AG04450 (cell line): ENCODE data around the gene PLA2G4E. TPM values are rescaled to one million over a fixed set of nuclear protein-coding genes. Genes with fewer than 3 reads are reported as not detected.

Experiments
- CTCF ChIA-PET: fragments of 300-600, 350-600 bp; formaldehyde crosslinking; extraction: SDS; loops from one replicate; lab custom pipeline; 2022; ENCODE audit warnings: antibody characterized with exemption, inconsistent platforms; lab: Charles Lee
- POLR2A ChIA-PET: fragments of 350-600 bp; formaldehyde crosslinking; extraction: SDS; loops from one replicate; lab custom pipeline; 2021; ENCODE audit warnings: antibody characterized with exemption, inconsistent platforms; lab: Yijun Ruan, JAX
- DNase-seq: peaks from one replicate; pipeline ENCODE4 v3.0.0-alpha.2; 2011; ENCODE audit warnings: low read depth, low spot score
- H3K27ac ChIP-seq: one replicate; pipeline ENCODE4 v1.5.1; 2012; ENCODE audit warnings: low read depth, low read length, control low read depth
- H3K27me3 ChIP-seq: one replicate; pipeline ENCODE4 v1.6.0; 2012; ENCODE audit warnings: low read length; ENCODE audit not compliant: control insufficient read depth, insufficient read depth
- H3K4me3 ChIP-seq: 2 replicates; pipeline ENCODE4 v1.5.1; 2011; ENCODE audit warnings: mild to moderate bottlenecking, low read depth, low read length, control low read depth
- H3K9me3 ChIP-seq: 2 replicates; pipeline ENCODE4 v1.5.1; 2012; ENCODE audit warnings: low read length; ENCODE audit not compliant: control insufficient read depth, insufficient read depth
- polyA plus RNA-seq: library from polyadenylated mRNA; depleted of rRNA; stranded (reverse); fragments of >200 nt; gene quantifications from 2 replicates; pipeline ENCODE4 v1.2.3, GENCODE V29; 2011
- TF ChIP-seq, protein P1 (sequence below): IDR thresholded peaks from 2 replicates; pipeline ENCODE4 v1.5.1; 2011; ENCODE audit warnings: low read depth, low read length, control low read depth, inconsistent platforms

Gene PLA2G4E
- polyA plus RNA-seq, 1 experiment, result not detected

DNA sequence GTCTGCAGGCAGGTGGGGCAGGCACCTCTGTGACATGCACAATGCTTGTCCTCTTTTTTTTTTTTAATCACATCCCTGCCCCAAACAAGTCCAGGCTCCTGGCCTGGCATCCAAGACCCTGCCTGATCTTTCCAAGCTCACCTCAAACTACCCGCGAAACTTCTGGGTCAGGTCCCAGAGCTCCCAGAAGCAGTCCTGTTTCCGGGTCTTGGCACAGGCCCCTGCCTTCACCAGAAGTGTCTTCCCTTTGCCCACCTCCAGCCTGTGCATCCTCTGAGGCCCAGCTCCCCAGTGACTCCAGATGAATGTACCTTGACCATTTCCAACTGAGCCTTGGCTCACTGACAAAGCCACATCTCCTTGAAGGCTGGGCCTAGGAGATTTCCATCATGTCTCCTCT, 23.0 kb downstream of the PLA2G4E start:
- CTCF ChIA-PET, result interaction anchor here (0.9 to 1.2 kb wide), 2 partner anchors 8 to 9 kb away, joined by 3 read pairs; no protein-coding TSS in a partner anchor
- no peaks in the 10 kb centered on the region for H3K9me3 ChIP-seq
- TF ChIP-seq, protein P1, sequence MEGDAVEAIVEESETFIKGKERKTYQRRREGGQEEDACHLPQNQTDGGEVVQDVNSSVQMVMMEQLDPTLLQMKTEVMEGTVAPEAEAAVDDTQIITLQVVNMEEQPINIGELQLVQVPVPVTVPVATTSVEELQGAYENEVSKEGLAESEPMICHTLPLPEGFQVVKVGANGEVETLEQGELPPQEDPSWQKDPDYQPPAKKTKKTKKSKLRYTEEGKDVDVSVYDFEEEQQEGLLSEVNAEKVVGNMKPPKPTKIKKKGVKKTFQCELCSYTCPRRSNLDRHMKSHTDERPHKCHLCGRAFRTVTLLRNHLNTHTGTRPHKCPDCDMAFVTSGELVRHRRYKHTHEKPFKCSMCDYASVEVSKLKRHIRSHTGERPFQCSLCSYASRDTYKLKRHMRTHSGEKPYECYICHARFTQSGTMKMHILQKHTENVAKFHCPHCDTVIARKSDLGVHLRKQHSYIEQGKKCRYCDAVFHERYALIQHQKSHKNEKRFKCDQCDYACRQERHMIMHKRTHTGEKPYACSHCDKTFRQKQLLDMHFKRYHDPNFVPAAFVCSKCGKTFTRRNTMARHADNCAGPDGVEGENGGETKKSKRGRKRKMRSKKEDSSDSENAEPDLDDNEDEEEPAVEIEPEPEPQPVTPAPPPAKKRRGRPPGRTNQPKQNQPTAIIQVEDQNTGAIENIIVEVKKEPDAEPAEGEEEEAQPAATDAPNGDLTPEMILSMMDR, result no peak
- H3K27me3 ChIP-seq, result peaks cover 40% of the 10 kb centered on the region
- POLR2A ChIA-PET, result interaction anchor here (0.7 kb wide), 1 partner anchor 25 kb away, joined by 3 read pairs; no protein-coding TSS in a partner anchor
- DNase-seq, result no peak
- no peak overlapping the region for H3K27ac ChIP-seq
- no peak overlapping the region for H3K4me3 ChIP-seq

DNA sequence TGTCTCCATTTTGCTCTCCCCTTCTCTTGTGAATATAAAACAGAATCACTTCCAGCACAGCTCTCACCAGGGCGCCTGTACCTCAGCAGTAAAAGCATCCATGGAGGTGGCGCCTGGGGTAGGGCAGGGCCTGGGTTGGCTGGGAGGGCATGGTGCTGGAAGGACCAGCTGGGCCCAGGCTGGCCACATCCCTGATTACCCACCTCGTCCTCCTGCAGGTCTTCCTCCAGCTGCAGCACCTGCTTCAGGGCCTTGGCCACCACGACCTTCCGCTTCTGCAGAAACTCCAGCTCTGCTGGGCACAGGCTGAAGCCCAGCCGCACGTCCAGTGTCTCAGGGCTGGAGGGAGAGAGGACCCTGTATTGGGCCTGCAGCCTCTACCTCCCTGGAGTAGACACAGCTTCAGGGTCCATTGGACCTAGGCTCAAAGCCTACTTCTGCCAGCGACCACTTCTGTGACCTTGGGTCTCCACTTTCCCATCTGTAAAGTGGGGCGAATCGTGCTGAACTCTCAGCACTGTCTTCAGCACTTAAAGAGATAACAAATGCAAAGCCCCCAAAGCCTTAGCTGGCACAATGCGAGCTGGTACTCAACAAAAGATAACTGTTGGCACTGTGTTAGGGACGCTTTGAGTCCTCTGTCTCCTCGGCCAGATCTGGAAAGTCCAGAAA, 23.8 kb downstream of the PLA2G4E start:
- TF ChIP-seq, protein P1, result no peak
- DNase-seq, result no peak
- ChIA-PET POLR2A (no interaction called here), CTCF (no interaction called here)
- H3K9me3 ChIP-seq, result no peaks in the 10 kb centered on the region
- no peak overlapping the region for H3K27ac ChIP-seq
- H3K27me3 ChIP-seq, result peaks cover 39% of the 10 kb centered on the region
- no peak overlapping the region for H3K4me3 ChIP-seq

DNA sequence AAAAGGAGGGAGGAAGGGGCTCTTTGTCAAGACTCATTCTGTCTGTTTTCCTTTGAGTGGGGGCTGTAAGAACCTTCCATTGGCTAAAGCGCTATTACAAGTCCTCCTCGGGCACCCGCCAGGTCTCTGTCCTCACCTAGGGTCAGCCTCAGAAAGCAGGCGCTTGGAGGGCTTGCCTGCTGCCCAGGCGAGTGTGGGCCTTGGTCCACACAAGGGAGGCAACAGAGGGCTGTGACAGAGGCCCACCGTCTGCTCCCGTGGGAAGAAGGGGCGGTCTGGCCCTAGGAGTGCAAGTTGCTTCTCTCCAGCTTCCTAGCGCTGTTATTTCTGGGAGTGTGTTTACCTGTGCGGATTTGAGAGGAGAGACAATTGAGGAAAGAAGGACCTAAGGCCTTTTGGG, 24.5 kb downstream of the PLA2G4E start:
- Histone ChIP-seq H3K27me3 (peaks cover 37% of the 10 kb centered on the region), H3K4me3 (no peak overlapping the region), H3K9me3 (no peaks in the 10 kb centered on the region), H3K27ac (no peak overlapping the region)
- ChIA-PET POLR2A (no interaction called here), CTCF (no interaction called here)
- TF ChIP-seq, protein P1, result no peak
- DNase-seq, result no peak

DNA sequence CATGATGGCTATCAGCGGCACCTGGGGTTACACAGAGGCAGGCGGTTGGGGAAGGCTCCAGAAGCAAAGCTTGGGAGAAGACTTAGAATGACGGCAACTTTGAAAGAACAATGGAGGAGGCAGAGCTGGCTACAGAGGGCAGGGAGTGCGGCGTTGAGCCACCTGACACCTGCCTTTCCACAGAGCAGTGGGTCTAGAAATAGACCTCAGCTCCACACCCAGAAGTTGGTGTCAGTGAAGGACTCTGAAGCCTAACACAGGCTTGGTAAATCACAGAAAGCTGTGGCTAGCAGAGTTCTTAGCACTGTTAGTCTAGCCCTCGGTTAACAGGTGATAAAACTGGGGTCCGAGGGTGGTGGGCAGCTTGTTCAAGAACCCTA, 25.4 kb downstream of the PLA2G4E start:
- no peaks in the 10 kb centered on the region for H3K9me3 ChIP-seq
- H3K4me3 ChIP-seq, result no peak overlapping the region
- no peak overlapping the region for H3K27ac ChIP-seq
- DNase-seq, result no peak
- ChIA-PET CTCF (interaction anchor here (1.0 to 1.9 kb wide), 3 partner anchors 11 to 143 kb away, joined by 4 to 6 read pairs (median 5); no protein-coding TSS in a partner anchor), POLR2A (no interaction called here)
- TF ChIP-seq, protein P1, result no peak
- peaks cover 30% of the 10 kb centered on the region for H3K27me3 ChIP-seq

DNA sequence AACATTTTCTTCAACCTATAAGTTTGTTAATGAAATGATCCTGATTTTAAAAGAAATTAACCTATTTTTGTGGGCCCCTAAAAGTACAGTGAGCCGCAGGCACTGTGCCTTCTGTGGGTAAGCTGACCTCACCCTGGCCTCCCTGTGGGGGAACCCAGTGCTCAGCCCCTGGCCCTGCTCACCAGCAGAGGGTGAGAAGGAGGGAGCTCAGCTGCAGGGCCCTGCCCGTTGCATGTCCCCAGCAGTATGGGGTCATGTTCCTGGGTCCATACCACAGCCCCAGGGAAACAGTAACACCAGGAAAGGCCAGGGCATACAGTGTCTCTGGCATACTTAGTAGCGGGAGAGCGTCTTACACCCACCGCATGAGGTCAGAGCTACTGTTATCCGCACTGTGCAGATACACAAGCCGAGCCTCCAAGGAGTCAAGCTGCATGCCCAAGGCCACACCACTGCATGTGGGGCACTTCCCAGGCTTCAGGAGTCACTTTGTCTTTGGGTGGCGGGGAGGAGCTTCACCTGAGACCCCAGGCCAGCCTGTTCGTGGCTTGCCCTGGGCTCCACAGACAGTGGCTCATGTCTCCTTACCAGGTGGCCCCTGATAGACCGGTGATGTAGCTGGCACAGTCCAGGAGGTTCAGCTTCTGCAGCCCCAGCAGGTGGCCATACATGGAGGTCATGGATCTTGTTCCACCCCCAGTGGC, 25.9 kb downstream of the PLA2G4E start:
- no peak overlapping the region for H3K4me3 ChIP-seq
- peaks cover 27% of the 10 kb centered on the region for H3K27me3 ChIP-seq
- ChIA-PET POLR2A (interaction anchor here (0.7 kb wide), 1 partner anchor 84 kb away, joined by 5 read pairs; no protein-coding TSS in a partner anchor), CTCF (interaction anchor here (1.0 to 1.9 kb wide), 3 partner anchors 11 to 144 kb away, joined by 4 to 6 read pairs (median 5); no protein-coding TSS in a partner anchor)
- H3K9me3 ChIP-seq, result no peaks in the 10 kb centered on the region
- TF ChIP-seq, protein P1, result no peak
- H3K27ac ChIP-seq, result no peak overlapping the region
- no peak for DNase-seq
